ENCODE data around the gene RCAN1. TPM values are rescaled to one million over a fixed set of nuclear protein-coding genes. Genes with fewer than 3 reads are reported as not detected.

The RCAN1 gene
- total RNA-seq, 1 experiment from 2014 or later = 13.5 TPM

- ChIA-PET POLR2A (no interaction called here), CTCF (no interaction called here)
- Histone ChIP-seq H3K4me3 (ENCODE audit: low read depth in 2 of 2, low read length in 2 of 2) (no peak overlapping the region), H3K36me3 (ENCODE audit: control insufficient read depth, insufficient read depth, low read length) (no peaks in the 10 kb centered on the region), H3K27ac (ENCODE audit: low read length) (no peak overlapping the region), H3K9me3 (ENCODE audit: control insufficient read depth, insufficient read depth, low read depth, low read length) (no peaks in the 10 kb centered on the region), H3K4me1 (ENCODE audit: control insufficient read depth, insufficient read depth, low read length) (no peaks in the 10 kb centered on the region), H3K27me3 (ENCODE audit: control insufficient read depth, insufficient read depth, low read length) (0 out of 2 replicates have a peak, but pooled peaks cover 2% of the 10 kb centered on the region)
- in situ Hi-C loops (cut with HindIII; ENCODE audit: low pct_unique_long_range_greater_than_20kb, low sequenced_read_pairs) (no loop called here), intact Hi-C loops (cut with micrococcal nuclease; ENCODE audit: unreplicated experiment) (no loop called here)
- TF ChIP-seq SIN3A (IDR thresholded peaks at IDR 0.05; ENCODE audit: borderline replicate concordance, insufficient read depth, low read depth, low read length) (no peak), TCF7L2 (IDR thresholded peaks at IDR 0.05; ENCODE audit: low read depth, low read length) (no peak), POLR2AphosphoS5 (IDR thresholded peaks at IDR 0.05; ENCODE audit: low read depth, low read length) (no peak)
- TF ChIP-seq, protein P1, sequence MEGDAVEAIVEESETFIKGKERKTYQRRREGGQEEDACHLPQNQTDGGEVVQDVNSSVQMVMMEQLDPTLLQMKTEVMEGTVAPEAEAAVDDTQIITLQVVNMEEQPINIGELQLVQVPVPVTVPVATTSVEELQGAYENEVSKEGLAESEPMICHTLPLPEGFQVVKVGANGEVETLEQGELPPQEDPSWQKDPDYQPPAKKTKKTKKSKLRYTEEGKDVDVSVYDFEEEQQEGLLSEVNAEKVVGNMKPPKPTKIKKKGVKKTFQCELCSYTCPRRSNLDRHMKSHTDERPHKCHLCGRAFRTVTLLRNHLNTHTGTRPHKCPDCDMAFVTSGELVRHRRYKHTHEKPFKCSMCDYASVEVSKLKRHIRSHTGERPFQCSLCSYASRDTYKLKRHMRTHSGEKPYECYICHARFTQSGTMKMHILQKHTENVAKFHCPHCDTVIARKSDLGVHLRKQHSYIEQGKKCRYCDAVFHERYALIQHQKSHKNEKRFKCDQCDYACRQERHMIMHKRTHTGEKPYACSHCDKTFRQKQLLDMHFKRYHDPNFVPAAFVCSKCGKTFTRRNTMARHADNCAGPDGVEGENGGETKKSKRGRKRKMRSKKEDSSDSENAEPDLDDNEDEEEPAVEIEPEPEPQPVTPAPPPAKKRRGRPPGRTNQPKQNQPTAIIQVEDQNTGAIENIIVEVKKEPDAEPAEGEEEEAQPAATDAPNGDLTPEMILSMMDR (IDR thresholded peaks at IDR 0.05) = no peak
- TF ChIP-seq, protein P2, sequence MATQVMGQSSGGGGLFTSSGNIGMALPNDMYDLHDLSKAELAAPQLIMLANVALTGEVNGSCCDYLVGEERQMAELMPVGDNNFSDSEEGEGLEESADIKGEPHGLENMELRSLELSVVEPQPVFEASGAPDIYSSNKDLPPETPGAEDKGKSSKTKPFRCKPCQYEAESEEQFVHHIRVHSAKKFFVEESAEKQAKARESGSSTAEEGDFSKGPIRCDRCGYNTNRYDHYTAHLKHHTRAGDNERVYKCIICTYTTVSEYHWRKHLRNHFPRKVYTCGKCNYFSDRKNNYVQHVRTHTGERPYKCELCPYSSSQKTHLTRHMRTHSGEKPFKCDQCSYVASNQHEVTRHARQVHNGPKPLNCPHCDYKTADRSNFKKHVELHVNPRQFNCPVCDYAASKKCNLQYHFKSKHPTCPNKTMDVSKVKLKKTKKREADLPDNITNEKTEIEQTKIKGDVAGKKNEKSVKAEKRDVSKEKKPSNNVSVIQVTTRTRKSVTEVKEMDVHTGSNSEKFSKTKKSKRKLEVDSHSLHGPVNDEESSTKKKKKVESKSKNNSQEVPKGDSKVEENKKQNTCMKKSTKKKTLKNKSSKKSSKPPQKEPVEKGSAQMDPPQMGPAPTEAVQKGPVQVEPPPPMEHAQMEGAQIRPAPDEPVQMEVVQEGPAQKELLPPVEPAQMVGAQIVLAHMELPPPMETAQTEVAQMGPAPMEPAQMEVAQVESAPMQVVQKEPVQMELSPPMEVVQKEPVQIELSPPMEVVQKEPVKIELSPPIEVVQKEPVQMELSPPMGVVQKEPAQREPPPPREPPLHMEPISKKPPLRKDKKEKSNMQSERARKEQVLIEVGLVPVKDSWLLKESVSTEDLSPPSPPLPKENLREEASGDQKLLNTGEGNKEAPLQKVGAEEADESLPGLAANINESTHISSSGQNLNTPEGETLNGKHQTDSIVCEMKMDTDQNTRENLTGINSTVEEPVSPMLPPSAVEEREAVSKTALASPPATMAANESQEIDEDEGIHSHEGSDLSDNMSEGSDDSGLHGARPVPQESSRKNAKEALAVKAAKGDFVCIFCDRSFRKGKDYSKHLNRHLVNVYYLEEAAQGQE (IDR thresholded peaks at IDR 0.05; ENCODE audit: insufficient read depth in 1 of 2, low read depth in 2 of 2, low read length in 1 of 2) = no peak
- BruUV-seq (replicated peaks) = no TSS peak
- DNase-seq (ENCODE audit: low read depth, low spot score) (no peak), ATAC-seq (no peak)
These were observed 24.3 kb upstream of the RCAN1 start for GRCh38 chr21:34639250-34639649.

GRCh38 chr21:34636961-34637360, 22.0 kb upstream of the RCAN1 start:
- no peak for ATAC-seq
- H3K4me3 ChIP-seq (ENCODE audit: low read depth in 2 of 2, low read length in 2 of 2) = no peak overlapping the region
- no TSS peak for BruUV-seq (replicated peaks)
- no peaks in the 10 kb centered on the region for H3K9me3 ChIP-seq (ENCODE audit: control insufficient read depth, insufficient read depth, low read depth, low read length)
- no peaks in the 10 kb centered on the region for H3K36me3 ChIP-seq (ENCODE audit: control insufficient read depth, insufficient read depth, low read length)
- no peaks in the 10 kb centered on the region for H3K4me1 ChIP-seq (ENCODE audit: control insufficient read depth, insufficient read depth, low read length)
- ChIA-PET POLR2A (no interaction called here), CTCF (no interaction called here)
- TF ChIP-seq SIN3A (IDR thresholded peaks at IDR 0.05; ENCODE audit: borderline replicate concordance, insufficient read depth, low read depth, low read length) (no peak), TCF7L2 (IDR thresholded peaks at IDR 0.05; ENCODE audit: low read depth, low read length) (no peak), POLR2AphosphoS5 (IDR thresholded peaks at IDR 0.05; ENCODE audit: low read depth, low read length) (no peak)
- TF ChIP-seq, protein P2 (IDR thresholded peaks at IDR 0.05; ENCODE audit: insufficient read depth in 1 of 2, low read depth in 2 of 2, low read length in 1 of 2) = no peak
- TF ChIP-seq, protein P1 (IDR thresholded peaks at IDR 0.05) = no peak
- intact Hi-C loops (cut with micrococcal nuclease; ENCODE audit: unreplicated experiment) (no loop called here), in situ Hi-C loops (cut with HindIII; ENCODE audit: low pct_unique_long_range_greater_than_20kb, low sequenced_read_pairs) (no loop called here)
- no peak overlapping the region for H3K27ac ChIP-seq (ENCODE audit: low read length)
- H3K27me3 ChIP-seq (ENCODE audit: control insufficient read depth, insufficient read depth, low read length) = 0 out of 2 replicates have a peak, but pooled peaks cover 2% of the 10 kb centered on the region
- no peak for DNase-seq (ENCODE audit: low read depth, low spot score)
